GM19023 (cell line): ENCODE measurements around the gene MAPT.
"Not testable (repeated sequence)": the region's sequence is repeated elsewhere in the genome, so short reads cannot be mapped to it uniquely, and the experiment has no call there.

Experiments used
- ATAC-seq: cut with Tn5 transposase; IDR thresholded peaks from one replicate; pipeline ENCODE4 v1.9.1; 2021; ENCODE audit warnings: mild to moderate bottlenecking, moderate library complexity; ENCODE audit not compliant: unreplicated experiment

The MAPT gene

GRCh38 chr17:46003907-46004748 is 109.8 kb downstream of the MAPT start:
- ATAC-seq, result no peak

GRCh38 chr17:46006082-46006481 is 111.7 kb downstream of the MAPT start:
- not testable (repeated sequence) for ATAC-seq

- ATAC-seq, result no peak
Measured at GRCh38 chr17:46007461-46007965, 113.2 kb downstream of the MAPT start.

- no peak for ATAC-seq
Measured at GRCh38 chr17:46008591-46008990, 114.2 kb downstream of the MAPT start.

GRCh38 chr17:46009681-46010596 is 115.6 kb downstream of the MAPT start:
- no peak for ATAC-seq

- no peak for ATAC-seq
Measured at GRCh38 chr17:46010597-46011186, 116.3 kb downstream of the MAPT start.

- no peak for ATAC-seq
Measured at GRCh38 chr17:46011711-46012505, 117.6 kb downstream of the MAPT start.

GRCh38 chr17:46012506-46013079 is 118.2 kb downstream of the MAPT start:
- ATAC-seq, result no peak

GRCh38 chr17:46013127-46013501 is 118.8 kb downstream of the MAPT start:
- ATAC-seq, result no peak

- no peak for ATAC-seq
Measured at GRCh38 chr17:46013502-46014165, 119.3 kb downstream of the MAPT start.

- ATAC-seq, result not testable (repeated sequence)
Measured at GRCh38 chr17:46019408-46019925, 125.1 kb downstream of the MAPT start.

- ATAC-seq, result no peak
Measured at GRCh38 chr17:46020023-46020761, 125.8 kb downstream of the MAPT start.

- no peak for ATAC-seq
Measured at GRCh38 chr17:46020998-46021397, 126.6 kb downstream of the MAPT start.

- not testable (repeated sequence) for ATAC-seq
Measured at GRCh38 chr17:46023366-46023765, 129.0 kb downstream of the MAPT start.

GRCh38 chr17:46023783-46024388 is 129.5 kb downstream of the MAPT start:
- no peak for ATAC-seq

- ATAC-seq, result no peak
Measured at GRCh38 chr17:46024590-46024989, 130.2 kb downstream of the MAPT start.

GRCh38 chr17:46025060-46025459 is 130.7 kb downstream of the MAPT start:
- no peak for ATAC-seq

GRCh38 chr17:46025510-46026165 is 131.3 kb downstream of the MAPT start:
- no peak for ATAC-seq
